H9 (cell line): ENCODE measurements around the gene RASGRP3. TPM values are rescaled to one million over a fixed set of nuclear protein-coding genes. Genes with fewer than 3 reads are reported as not detected.

ENCODE experiments used
- DNase-seq: peaks from one replicate; pipeline ENCODE4 v3.0.0-alpha.2; 2017
- H2AFZ ChIP-seq: one replicate; pipeline ENCODE4 v1.6.1; 2013; ENCODE audit warnings: mild to moderate bottlenecking, low read length, control low read depth, moderate library complexity
- H2AK5ac ChIP-seq: 2 replicates; pipeline ENCODE4 v1.6.1; 2013; ENCODE audit warnings: low read length, control low read depth, mixed read lengths; ENCODE audit not compliant: insufficient read length
- H2BK120ac ChIP-seq: one replicate; pipeline ENCODE4 v1.6.1; 2013; ENCODE audit warnings: low read depth, mild to moderate bottlenecking, low read length, control low read depth, inconsistent platforms; ENCODE audit not compliant: poor library complexity, severe bottlenecking
- H2BK12ac ChIP-seq: 2 replicates; pipeline ENCODE4 v1.6.1; 2013; ENCODE audit warnings: low read length, control low read depth, mixed read lengths, low read depth; ENCODE audit not compliant: insufficient read length
- H2BK15ac ChIP-seq: 2 replicates; pipeline ENCODE4 v1.6.1; 2013; ENCODE audit warnings: low read depth, low read length, control low read depth
- H2BK20ac ChIP-seq: one replicate; pipeline ENCODE4 v1.6.1; 2013; ENCODE audit warnings: low read depth, mild to moderate bottlenecking, low read length, control low read depth, inconsistent platforms; ENCODE audit not compliant: poor library complexity, severe bottlenecking
- H2BK5ac ChIP-seq: 2 replicates; pipeline ENCODE4 v1.6.1; 2013; ENCODE audit warnings: low read length, control low read depth, mixed read lengths; ENCODE audit not compliant: insufficient read length
- H3K14ac ChIP-seq: 2 replicates; pipeline ENCODE4 v1.6.1; 2013; ENCODE audit warnings: low read length, control low read depth; ENCODE audit not compliant: insufficient read depth
- H3K18ac ChIP-seq: 2 replicates; pipeline ENCODE4 v1.6.1; 2013; ENCODE audit warnings: low read depth, mild to moderate bottlenecking, mixed read lengths, low read length, control low read depth; ENCODE audit not compliant: insufficient read length
- H3K23ac ChIP-seq: 2 replicates; pipeline ENCODE4 v1.6.1; 2013; ENCODE audit warnings: low read length, control low read depth, mixed read lengths, low read depth; ENCODE audit not compliant: insufficient read length
- H3K23me2 ChIP-seq: 2 replicates; pipeline ENCODE4 v1.6.1; 2013; ENCODE audit warnings: low read depth, mild to moderate bottlenecking, mixed read lengths, low read length, control low read depth; ENCODE audit not compliant: insufficient read length, poor library complexity, severe bottlenecking
- H3K27ac ChIP-seq: 2 replicates; pipeline ENCODE4 v1.5.1; 2013; ENCODE audit warnings: low read length, control low read depth, mixed read lengths, low read depth; ENCODE audit not compliant: insufficient read length
- H3K27me3 ChIP-seq: 2 replicates; pipeline ENCODE4 v1.6.1; 2013; ENCODE audit warnings: low read length, control low read depth, inconsistent platforms; ENCODE audit not compliant: insufficient read depth
- H3K4ac ChIP-seq: 2 replicates; pipeline ENCODE4 v1.6.1; 2013; ENCODE audit warnings: low read depth, mild to moderate bottlenecking, control low read depth, inconsistent platforms, low read length, moderate library complexity
- H3K4me1 ChIP-seq: 2 replicates; pipeline ENCODE4 v1.6.1; 2013; ENCODE audit warnings: low read length, control low read depth, inconsistent platforms; ENCODE audit not compliant: insufficient read depth
- H3K4me2 ChIP-seq: 2 replicates; pipeline ENCODE4 v1.6.1; 2013; ENCODE audit warnings: low read length, control low read depth, mixed read lengths; ENCODE audit not compliant: insufficient read length, insufficient read depth
- H3K56ac ChIP-seq: 2 replicates; pipeline ENCODE4 v1.6.1; 2013; ENCODE audit warnings: low read depth, mild to moderate bottlenecking, mixed read lengths, low read length, control low read depth; ENCODE audit not compliant: insufficient read length
- H3K79me1 ChIP-seq: 2 replicates; pipeline ENCODE4 v1.6.1; 2013; ENCODE audit warnings: low read depth, mild to moderate bottlenecking, moderate library complexity, low read length, control low read depth, inconsistent platforms; ENCODE audit not compliant: insufficient read depth, poor library complexity, severe bottlenecking
- H3K79me2 ChIP-seq: 2 replicates; pipeline ENCODE4 v1.6.1; 2013; ENCODE audit warnings: low read length, control low read depth, inconsistent platforms; ENCODE audit not compliant: insufficient read depth
- H3K9ac ChIP-seq: 2 replicates; pipeline ENCODE4 v1.6.1; 2013; ENCODE audit warnings: low read length, control low read depth, mixed read lengths; ENCODE audit not compliant: insufficient read length; ENCODE audit errors: extremely low read depth
- H3K9me3 ChIP-seq: one replicate; pipeline ENCODE4 v1.6.1; 2013; ENCODE audit warnings: low read depth, low read length, inconsistent platforms; ENCODE audit not compliant: control insufficient read depth
- H3T11ph ChIP-seq: one replicate; pipeline ENCODE4 v1.6.1; 2013; ENCODE audit warnings: mild to moderate bottlenecking, low read length, control low read depth, inconsistent platforms
- H4K20me1 ChIP-seq: one replicate; pipeline ENCODE4 v1.6.1; 2013; ENCODE audit not compliant: control insufficient read depth, insufficient read length, insufficient read depth
- H4K5ac ChIP-seq: 2 replicates; pipeline ENCODE4 v1.6.1; 2013; ENCODE audit warnings: low read depth, mild to moderate bottlenecking, mixed read lengths, low read length, control low read depth; ENCODE audit not compliant: insufficient read length
- H4K8ac ChIP-seq: replicated peaks from 2 replicates; pipeline ENCODE4 v1.6.1; 2013; ENCODE audit warnings: low read length, control low read depth, mixed read lengths, low read depth; ENCODE audit not compliant: insufficient read length
- H4K91ac ChIP-seq: 2 replicates; pipeline ENCODE4 v1.6.1; 2013; ENCODE audit warnings: low read depth, mild to moderate bottlenecking, moderate library complexity, mixed read lengths, low read length, control low read depth; ENCODE audit not compliant: insufficient read length
- H3K27ac Mint-ChIP-seq, 3 experiments: 2 replicates in 2 of 3; 3 replicates in 1 of 3; pipeline ENCODE4 v1.8.0; 2020 to 2021; ENCODE audit warnings: mixed read lengths in 3 of 3, mild to moderate bottlenecking in 1 of 3, moderate library complexity in 1 of 3
- H3K27me3 Mint-ChIP-seq: 2 replicates; pipeline ENCODE4 v1.8.0; 2021; ENCODE audit warnings: low read depth, mild to moderate bottlenecking, moderate library complexity, mixed read lengths
- H3K36me3 Mint-ChIP-seq, 3 experiments: 2 replicates in 2 of 3; 3 replicates in 1 of 3; pipeline ENCODE4 v1.8.0; 2020 to 2021; ENCODE audit warnings: low read depth in 3 of 3, mixed read lengths in 3 of 3; ENCODE audit not compliant: insufficient read depth in 1 of 3
- H3K4me1 Mint-ChIP-seq, 2 experiments: 2 replicates each; pipeline ENCODE4 v1.8.0; 2020; ENCODE audit warnings: mixed read lengths in 2 of 2
- H3K4me3 Mint-ChIP-seq, 2 experiments: 2 replicates in 1 of 2; 3 replicates in 1 of 2; pipeline ENCODE4 v1.8.0; 2020 to 2021; ENCODE audit warnings: mild to moderate bottlenecking in 2 of 2, mixed read lengths in 2 of 2, moderate library complexity in 1 of 2
- H3K9me3 Mint-ChIP-seq, 2 experiments: 2 replicates in 1 of 2; 3 replicates in 1 of 2; pipeline ENCODE4 v1.8.0; 2020; ENCODE audit warnings: mild to moderate bottlenecking in 2 of 2, mixed read lengths in 2 of 2, moderate library complexity in 1 of 2
- WGBS: extraction: QIAGEN DNeasy Blood & Tissue Kit; methylation state at CpG from one replicate; pipeline ENCODE4 v1.1.7; 2013; ENCODE audit warnings: missing lambda C conversion rate, low lambda C conversion rate, mixed read lengths; ENCODE audit not compliant: insufficient read length; ENCODE audit errors: extremely low coverage; 5-methylcytosine and 5-hydroxymethylcytosine counted together
- total RNA-seq: library from RNA; stranded (reverse); gene quantifications from 2 replicates; pipeline ENCODE4 v1.2.1, GENCODE V29; 2021
- TF ChIP-seq, protein P1 (sequence below): fragments of 200-600 bp; sonication (generic); conservative IDR thresholded peaks from 3 replicates; pipeline ENCODE4 v1.8.0; 2021; ENCODE audit warnings: antibody characterized with exemption, mild to moderate bottlenecking

The RASGRP3 gene
- total RNA-seq, 1 experiment from 2014 or later = not detected

- Histone ChIP-seq H3K27ac (no peak overlapping the region), H3K23ac (no peak overlapping the region), H2AK5ac (no peak overlapping the region), H4K5ac (no peak overlapping the region), H3K79me2 (no peaks in the 10 kb centered on the region), H2BK20ac (no peak overlapping the region), H3K14ac (no peak overlapping the region), H2AFZ (no peak overlapping the region), H3K27me3 (no peaks in the 10 kb centered on the region), H2BK5ac (no peak overlapping the region), H3K9me3 (no peaks in the 10 kb centered on the region), H3K4me2 (no peak overlapping the region), H3K23me2 (no peaks in the 10 kb centered on the region), H4K8ac (no peak overlapping the region), H4K20me1 (no peaks in the 10 kb centered on the region), H3K79me1 (no peaks in the 10 kb centered on the region), H2BK12ac (no peak overlapping the region), H3K56ac (no peak overlapping the region), H3K4ac (no peak overlapping the region), H2BK15ac (no peak overlapping the region), H2BK120ac (no peak overlapping the region), H4K91ac (no peak overlapping the region), H3K9ac (no peak overlapping the region), H3K18ac (no peak overlapping the region), H3T11ph (no peak overlapping the region), H3K4me1 (no peaks in the 10 kb centered on the region)
- H3K36me3 Mint-ChIP-seq = peaks cover 0 to 9% (median 7%) of the 10 kb centered on the region in 3 experiments; a peak in 2 of 7 replicates
- WGBS = no CpG with 5 or more reads among the region's 2 CpGs
- H3K4me3 Mint-ChIP-seq = no peak overlapping the region
- H3K4me1 Mint-ChIP-seq = 0 out of 4 replicates have a peak, but pooled peaks cover 0 to 3% of the 10 kb centered on the region in 2 experiments
- H3K9me3 Mint-ChIP-seq = peaks cover 2 to 6% of the 10 kb centered on the region in 2 experiments
- no peak overlapping the region for H3K27ac Mint-ChIP-seq
- TF ChIP-seq, protein P1, sequence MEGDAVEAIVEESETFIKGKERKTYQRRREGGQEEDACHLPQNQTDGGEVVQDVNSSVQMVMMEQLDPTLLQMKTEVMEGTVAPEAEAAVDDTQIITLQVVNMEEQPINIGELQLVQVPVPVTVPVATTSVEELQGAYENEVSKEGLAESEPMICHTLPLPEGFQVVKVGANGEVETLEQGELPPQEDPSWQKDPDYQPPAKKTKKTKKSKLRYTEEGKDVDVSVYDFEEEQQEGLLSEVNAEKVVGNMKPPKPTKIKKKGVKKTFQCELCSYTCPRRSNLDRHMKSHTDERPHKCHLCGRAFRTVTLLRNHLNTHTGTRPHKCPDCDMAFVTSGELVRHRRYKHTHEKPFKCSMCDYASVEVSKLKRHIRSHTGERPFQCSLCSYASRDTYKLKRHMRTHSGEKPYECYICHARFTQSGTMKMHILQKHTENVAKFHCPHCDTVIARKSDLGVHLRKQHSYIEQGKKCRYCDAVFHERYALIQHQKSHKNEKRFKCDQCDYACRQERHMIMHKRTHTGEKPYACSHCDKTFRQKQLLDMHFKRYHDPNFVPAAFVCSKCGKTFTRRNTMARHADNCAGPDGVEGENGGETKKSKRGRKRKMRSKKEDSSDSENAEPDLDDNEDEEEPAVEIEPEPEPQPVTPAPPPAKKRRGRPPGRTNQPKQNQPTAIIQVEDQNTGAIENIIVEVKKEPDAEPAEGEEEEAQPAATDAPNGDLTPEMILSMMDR = no peak
- no peaks in the 10 kb centered on the region for H3K27me3 Mint-ChIP-seq
- no peak for DNase-seq
These were observed 11.8 kb downstream of the RASGRP3 start for GRCh38 chr2:33488178-33488690.
